SH-SY5Y (cell line): Measurements from ENCODE around the gene SGCE.

Experiments
- GATA2 ChIP-seq: IDR thresholded peaks from 2 replicates; pipeline ENCODE4 v1.6.1; 2011; ENCODE audit warnings: mild to moderate bottlenecking, low read depth, low read length
- GATA3 ChIP-seq: IDR thresholded peaks from 2 replicates; pipeline ENCODE4 v1.6.1; 2011; ENCODE audit warnings: low read depth, mild to moderate bottlenecking, low read length, moderate library complexity

DNA sequence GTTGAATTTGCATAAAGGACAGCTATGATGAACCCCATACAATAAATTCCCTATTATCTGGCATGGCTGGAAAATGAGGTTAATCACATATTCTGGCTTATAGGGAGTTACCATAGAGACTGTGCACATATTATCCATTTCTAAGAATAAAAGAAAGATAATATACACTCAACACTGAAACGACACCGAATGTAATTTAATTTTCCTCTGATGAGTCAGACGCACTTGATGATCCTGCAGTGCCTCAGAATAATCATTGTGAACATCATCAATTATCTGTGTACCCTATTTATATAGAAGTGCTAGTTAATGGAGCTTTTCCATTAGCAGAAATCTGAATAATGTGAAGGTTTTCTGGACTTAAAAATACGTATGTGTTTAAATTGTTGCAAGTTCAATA is 60.2 kb downstream of the SGCE start:
- TF ChIP-seq GATA2 (no peak), GATA3 (no peak)
